GM12872 (cell line): ENCODE results near the gene SPACA6.

Experiments
- CTCF ChIP-seq: IDR thresholded peaks from 3 replicates; pipeline ENCODE4 v1.5.1; 2011; ENCODE audit warnings: low read depth, mild to moderate bottlenecking, low read length, moderate library complexity; ENCODE audit not compliant: insufficient read depth

Gene SPACA6

GRCh38 chr19:51710163-51710562 is 17.0 kb downstream of the SPACA6 start:
- no peak for TF ChIP-seq CTCF

GRCh38 chr19:51711702-51712101 is 18.6 kb downstream of the SPACA6 start:
- no peak for TF ChIP-seq CTCF

- peak; percentile 42; the same call in 2 of the 3 replicates for TF ChIP-seq CTCF
Observed at GRCh38 chr19:51712461-51713081, 19.4 kb downstream of the SPACA6 start.

GRCh38 chr19:51713319-51714285 is 20.5 kb downstream of the SPACA6 start:
- no peak for TF ChIP-seq CTCF

- no peak for TF ChIP-seq CTCF
Observed at GRCh38 chr19:51714848-51715247, 21.7 kb downstream of the SPACA6 start.

GRCh38 chr19:51715850-51716249 is 22.7 kb downstream of the SPACA6 start:
- TF ChIP-seq CTCF, result no peak

GRCh38 chr19:51716925-51717324 is 23.8 kb downstream of the SPACA6 start:
- TF ChIP-seq CTCF, result no peak
